GM21381 (cell line): Measurements from ENCODE around the gene A1BG.
"Not testable (repeated sequence)": the region's sequence is repeated elsewhere in the genome, so short reads cannot be mapped to it uniquely, and the experiment has no call there.

ENCODE experiments used
- ATAC-seq: cut with Tn5 transposase; IDR thresholded peaks from one replicate; pipeline ENCODE4 v1.9.1; 2021; ENCODE audit warnings: mild to moderate bottlenecking, moderate library complexity; ENCODE audit not compliant: unreplicated experiment

The A1BG gene

DNA sequence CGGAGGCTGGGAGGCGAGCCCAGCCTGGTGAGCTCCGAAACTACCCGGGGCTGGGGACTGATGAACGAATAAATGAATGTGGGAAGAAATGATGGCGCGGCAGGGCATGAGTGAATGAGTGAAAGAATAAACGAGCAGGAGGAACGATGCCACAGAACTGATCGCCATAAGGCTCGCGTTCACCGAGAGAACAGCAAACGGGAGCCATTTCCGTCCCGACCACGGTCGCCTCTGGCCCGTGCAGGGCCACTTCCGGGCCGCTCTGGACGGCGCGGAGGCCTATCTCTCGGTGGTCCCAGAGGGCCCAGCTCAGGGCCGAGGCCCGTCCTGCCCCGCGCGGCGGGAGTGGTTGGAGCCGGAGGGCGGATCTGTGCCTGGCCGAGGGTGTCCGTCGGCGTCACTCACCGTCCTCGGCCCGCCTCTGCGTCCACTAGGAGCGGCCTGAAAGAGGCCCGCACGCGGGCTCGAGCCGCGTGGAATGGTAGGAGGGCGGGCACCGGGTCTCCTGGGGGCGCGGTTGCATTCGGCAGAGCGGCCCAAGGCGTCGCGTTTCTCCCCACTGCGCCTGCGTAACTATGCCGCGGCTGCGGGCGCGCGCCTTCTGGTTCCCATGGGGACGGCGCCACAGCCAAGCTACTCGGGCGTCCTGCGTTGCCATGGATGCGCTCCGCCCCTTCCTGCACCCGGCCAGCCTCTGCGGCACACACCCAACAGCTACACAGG lies 9.1 kb upstream of the A1BG start, which contains the start of gene ZNF497:
Gene ZNF497 (minus strand): TSS at position 480 of the 723 bp plus-strand sequence. CDS start 5,116 bp downstream, outside the sequence.
- ATAC-seq: peak; percentile 84

DNA sequence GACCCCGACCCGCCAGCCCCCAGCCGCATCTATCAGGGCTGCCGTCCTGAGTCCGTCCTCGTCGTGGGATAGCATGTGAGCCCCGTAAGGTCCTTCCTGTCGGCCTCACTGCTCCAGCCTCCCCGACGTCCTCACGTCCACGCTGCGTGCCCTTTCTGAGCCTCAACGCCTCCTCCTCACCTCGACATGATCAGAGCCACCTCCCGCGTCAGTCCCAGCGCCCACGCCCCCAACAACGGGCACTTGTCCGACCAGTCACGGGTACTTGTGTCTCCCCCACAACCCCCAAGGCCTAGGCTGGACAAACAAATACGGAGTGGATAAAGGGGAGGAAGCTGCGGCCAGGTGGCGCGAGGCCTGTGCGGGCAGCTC lies 8.6 kb upstream of the A1BG start:
- peak; percentile 15 for ATAC-seq

DNA sequence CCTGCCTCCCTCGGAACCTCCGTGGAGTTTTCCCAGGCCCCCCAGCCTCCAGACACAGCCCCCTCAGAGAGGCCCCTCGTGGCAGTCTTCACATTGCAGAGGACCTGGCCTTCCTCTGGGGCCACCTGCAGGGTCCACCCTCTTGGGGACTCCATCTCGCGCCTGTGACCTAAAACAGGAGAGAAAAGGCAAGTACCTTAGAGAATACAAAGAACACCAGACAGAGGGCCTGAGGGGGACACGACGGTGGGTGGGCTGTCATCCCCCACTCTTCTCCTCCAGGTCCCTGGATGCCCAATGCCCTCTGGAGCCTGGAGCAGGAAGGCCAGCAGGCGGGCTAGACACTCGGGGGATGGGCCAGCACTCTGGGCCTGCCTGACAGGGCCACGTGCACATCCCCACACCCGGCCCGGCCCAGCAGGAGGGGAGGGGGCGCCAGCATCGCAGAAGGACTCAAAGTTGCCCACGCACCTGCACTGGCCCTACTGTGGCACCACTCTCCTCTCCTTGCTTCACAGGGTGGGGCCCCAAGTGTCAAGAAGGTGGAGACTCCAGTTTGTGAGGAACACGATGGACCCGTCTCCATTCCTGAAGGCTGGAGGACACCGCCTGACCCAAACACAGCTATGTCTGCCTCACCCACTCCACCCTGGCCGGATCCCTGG lies 4.3 kb upstream of the A1BG start:
- no peak for ATAC-seq

GRCh38 chr19:58356766-58357480 lies 3.6 kb upstream of the A1BG start:
- ATAC-seq: no peak

- ATAC-seq: no peak
These were observed 2.8 kb upstream of the A1BG start for GRCh38 chr19:58355908-58356765.

- no peak for ATAC-seq
These were observed 2.0 kb upstream of the A1BG start for GRCh38 chr19:58355215-58355796.

GRCh38 chr19:58354478-58355030 lies 1.3 kb upstream of the A1BG start:
- no peak for ATAC-seq

GRCh38 chr19:58353717-58354477 lies 605 bp upstream of the A1BG start:
- ATAC-seq: no peak

- ATAC-seq: no peak
These were observed 1.1 kb downstream of the A1BG start for GRCh38 chr19:58351990-58352755.

GRCh38 chr19:58351558-58351878 lies 1.8 kb downstream of the A1BG start:
- no peak for ATAC-seq

DNA sequence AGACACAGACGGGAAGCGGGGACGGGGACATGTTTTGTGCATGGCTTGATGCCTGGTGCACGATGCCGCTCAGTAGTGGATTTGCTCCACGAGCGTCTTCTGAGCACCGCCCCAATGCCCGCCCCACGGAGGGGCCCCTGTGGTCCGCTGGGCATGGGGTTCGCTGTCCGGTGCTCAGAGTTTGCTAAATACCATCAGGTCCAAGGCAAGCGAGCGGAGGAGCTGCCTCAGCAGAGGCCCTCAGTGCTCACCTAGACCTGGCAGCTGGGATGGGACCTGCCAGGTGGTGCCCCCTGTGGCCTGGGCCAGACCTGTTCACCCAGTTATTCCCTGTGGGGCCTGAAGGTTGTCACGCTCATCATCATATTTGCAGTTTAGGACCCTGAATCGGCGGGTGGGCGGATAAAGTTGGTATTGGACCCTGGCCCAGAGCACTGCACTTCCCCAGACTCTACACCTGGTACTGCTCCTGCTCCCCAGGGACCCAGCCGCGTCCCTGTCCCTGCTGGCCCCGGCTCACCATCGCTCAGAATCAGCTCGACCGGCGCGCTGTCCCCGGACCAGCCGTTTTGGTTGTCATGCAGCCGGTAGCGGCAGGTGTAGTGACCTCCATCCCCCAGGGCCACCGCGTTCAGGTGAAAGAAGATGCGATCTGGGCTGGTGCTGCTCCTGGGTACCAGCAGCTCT lies 2.3 kb downstream of the A1BG start:
- ATAC-seq: no peak

GRCh38 chr19:58350001-58350861 lies 3.1 kb downstream of the A1BG start:
- ATAC-seq: no peak

- no peak for ATAC-seq
These were observed 3.7 kb downstream of the A1BG start for GRCh38 chr19:58349590-58349989.

GRCh38 chr19:58348080-58348479 lies 5.2 kb downstream of the A1BG start:
- not testable (repeated sequence) for ATAC-seq

- peak; percentile 81 for ATAC-seq
These were observed 6.0 kb downstream of the A1BG start for GRCh38 chr19:58346961-58347929.

DNA sequence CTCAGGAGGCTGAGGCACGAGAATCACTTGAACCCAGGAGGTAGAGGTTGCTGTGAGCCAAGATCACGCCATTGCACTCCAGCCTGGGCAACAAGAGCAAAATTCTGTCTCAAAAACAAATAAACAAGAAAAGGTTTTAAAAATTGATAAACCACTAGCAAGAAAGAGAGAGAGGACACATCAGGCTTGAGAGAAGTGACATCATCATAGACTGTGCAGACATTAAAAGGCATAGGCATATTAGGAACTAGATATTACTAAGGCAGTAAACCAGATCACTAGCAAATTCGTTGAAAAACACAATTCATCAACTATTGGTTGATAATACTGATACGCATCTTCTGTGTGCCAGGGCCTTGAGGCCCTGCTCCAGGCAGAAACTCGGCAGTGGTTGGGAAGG lies 7.7 kb downstream of the A1BG start:
- ATAC-seq: no peak
